Measurements from ENCODE around the gene KRTAP5-1. TPM values are rescaled to one million over a fixed set of nuclear protein-coding genes. Genes with fewer than 3 reads are reported as not detected.
"Not testable (repeated sequence)": the region's sequence is repeated elsewhere in the genome, so short reads cannot be mapped to it uniquely, and the experiment has no call there.

The KRTAP5-1 gene, protein sequence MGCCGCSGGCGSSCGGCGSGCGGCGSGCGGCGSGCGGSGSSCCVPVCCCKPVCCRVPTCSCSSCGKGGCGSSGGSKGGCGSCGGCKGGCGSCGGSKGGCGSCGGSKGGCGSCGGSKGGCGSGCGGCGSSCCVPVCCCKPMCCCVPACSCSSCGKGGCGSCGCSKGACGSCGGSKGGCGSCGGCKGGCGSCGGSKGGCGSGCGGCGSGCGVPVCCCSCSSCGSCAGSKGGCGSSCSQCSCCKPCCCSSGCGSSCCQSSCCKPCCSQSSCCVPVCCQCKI
- not detected for total RNA-seq (2021; fragmentation: NEBNext Ultra II Directional; extraction: Animal tissue kit (Norgen Biotek cat#: 25700))
- long read RNA-seq, result 0 reads

DNA sequence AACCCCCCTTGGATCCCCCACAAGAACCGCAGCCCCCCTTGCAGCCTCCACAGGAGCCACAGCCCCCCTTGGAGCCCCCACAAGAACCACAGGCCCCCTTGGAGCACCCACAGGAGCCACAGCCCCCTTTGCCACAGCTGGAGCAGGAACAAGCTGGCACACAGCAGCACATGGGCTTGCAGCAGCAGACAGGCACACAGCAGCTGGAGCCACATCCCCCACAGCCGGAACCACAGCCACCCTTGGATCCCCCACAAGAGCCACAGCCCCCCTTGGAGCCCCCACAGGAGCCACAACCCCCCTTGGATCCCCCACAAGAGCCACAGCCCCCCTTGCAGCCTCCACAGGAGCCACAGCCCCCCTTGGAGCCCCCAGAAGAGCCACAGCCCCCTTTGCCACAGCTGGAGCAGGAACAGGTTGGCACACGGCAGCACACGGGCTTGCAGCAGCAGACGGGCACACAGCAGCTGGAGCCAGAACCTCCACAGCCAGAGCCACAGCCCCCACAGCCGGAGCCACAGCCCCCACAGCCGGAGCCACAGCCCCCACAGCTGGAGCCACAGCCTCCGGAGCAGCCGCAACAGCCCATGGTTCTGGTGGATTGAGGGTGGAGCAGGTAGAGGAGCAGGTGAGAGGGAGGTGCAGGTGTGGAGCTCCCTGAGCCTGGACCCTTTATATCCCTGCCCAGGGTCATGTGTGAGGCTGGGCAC, at the start of gene KRTAP5-1:
KRTAP5-1 (minus strand) TSS at position 623 of the 710 bp plus-strand sequence; CDS start at position 589, 34 bp downstream.
- H3K4me1 Mint-ChIP-seq (ENCODE audit: low read depth); H3K4me3 Mint-ChIP-seq; DNase-seq; H3K36me3 Mint-ChIP-seq (ENCODE audit: low read depth); H3K9me3 Mint-ChIP-seq; H3K27ac Mint-ChIP-seq: not testable (repeated sequence)
- H3K27me3 Mint-ChIP-seq (ENCODE audit: insufficient read depth), result peaks cover 46% of the 10 kb centered on the region

DNA sequence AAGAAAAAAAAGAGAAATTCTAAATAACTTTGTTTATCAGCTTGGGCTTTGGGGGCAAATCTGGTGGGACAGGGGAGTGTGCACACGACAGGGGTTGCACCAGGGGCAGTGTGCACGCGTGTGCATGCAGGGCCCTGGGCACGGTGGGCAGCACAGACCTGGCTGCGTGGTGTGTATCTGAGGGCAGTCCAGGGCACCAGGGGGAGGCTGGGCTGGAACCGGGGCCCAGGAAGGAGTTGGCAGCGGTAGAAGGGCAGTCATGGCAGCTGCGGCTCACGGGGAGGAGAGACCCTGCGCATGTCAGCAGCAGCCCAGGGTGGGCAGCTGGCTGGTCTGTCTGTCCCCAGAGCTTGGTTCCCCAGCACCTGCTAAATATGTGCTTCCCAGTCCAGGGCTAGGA, 48.8 kb upstream of the KRTAP5-1 start:
- no peak overlapping the region for H3K4me3 Mint-ChIP-seq
- H3K4me1 Mint-ChIP-seq (ENCODE audit: low read depth), result no peaks in the 10 kb centered on the region
- H3K9me3 Mint-ChIP-seq, result no peaks in the 10 kb centered on the region
- H3K36me3 Mint-ChIP-seq (ENCODE audit: low read depth), result no peaks in the 10 kb centered on the region
- no peak overlapping the region for H3K27ac Mint-ChIP-seq
- no peak for DNase-seq
- TF ChIP-seq, protein P1, sequence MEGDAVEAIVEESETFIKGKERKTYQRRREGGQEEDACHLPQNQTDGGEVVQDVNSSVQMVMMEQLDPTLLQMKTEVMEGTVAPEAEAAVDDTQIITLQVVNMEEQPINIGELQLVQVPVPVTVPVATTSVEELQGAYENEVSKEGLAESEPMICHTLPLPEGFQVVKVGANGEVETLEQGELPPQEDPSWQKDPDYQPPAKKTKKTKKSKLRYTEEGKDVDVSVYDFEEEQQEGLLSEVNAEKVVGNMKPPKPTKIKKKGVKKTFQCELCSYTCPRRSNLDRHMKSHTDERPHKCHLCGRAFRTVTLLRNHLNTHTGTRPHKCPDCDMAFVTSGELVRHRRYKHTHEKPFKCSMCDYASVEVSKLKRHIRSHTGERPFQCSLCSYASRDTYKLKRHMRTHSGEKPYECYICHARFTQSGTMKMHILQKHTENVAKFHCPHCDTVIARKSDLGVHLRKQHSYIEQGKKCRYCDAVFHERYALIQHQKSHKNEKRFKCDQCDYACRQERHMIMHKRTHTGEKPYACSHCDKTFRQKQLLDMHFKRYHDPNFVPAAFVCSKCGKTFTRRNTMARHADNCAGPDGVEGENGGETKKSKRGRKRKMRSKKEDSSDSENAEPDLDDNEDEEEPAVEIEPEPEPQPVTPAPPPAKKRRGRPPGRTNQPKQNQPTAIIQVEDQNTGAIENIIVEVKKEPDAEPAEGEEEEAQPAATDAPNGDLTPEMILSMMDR (IDR thresholded peaks at IDR 0.05), result no peak
- H3K27me3 Mint-ChIP-seq (ENCODE audit: insufficient read depth), result peaks cover 49% of the 10 kb centered on the region

DNA sequence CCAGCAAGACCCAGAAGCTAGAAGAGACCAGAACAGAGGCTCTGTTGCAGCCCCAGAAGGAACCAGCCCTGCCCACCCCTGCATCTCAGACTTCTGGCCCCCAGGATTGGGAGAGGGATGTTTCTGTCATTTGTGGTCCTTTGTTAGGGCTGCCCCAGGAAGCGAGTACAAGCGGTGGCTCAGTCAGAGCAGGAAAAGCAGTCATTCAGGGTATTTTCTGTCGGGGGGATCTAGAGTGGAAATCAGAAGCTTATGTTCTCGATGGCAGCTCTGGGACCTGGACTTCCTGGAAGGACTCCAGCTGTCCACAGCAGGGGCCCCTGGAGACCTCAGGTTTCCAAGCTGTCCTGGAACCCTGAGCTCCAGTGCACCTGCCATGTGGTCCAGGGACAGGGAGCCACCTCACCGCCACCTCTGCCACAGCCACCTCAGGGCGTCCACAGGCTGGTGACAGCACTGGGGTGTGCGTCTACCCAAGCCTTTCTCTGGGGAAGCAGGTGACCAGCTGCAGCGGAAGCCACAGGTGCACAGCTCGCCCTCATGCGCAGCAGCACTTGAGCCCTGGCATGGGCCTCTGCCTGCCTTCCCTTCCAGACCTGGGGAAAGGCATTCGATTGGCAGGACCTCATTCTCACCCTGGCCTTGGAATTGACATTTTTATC, 47.1 kb upstream of the KRTAP5-1 start:
- H3K27ac Mint-ChIP-seq, result no peak overlapping the region
- TF ChIP-seq, protein P1 (IDR thresholded peaks at IDR 0.05), result no peak
- DNase-seq, result no peak
- peaks cover 51% of the 10 kb centered on the region for H3K27me3 Mint-ChIP-seq (ENCODE audit: insufficient read depth)
- H3K4me1 Mint-ChIP-seq (ENCODE audit: low read depth), result no peaks in the 10 kb centered on the region
- no peak overlapping the region for H3K4me3 Mint-ChIP-seq
- H3K36me3 Mint-ChIP-seq (ENCODE audit: low read depth), result no peaks in the 10 kb centered on the region
- H3K9me3 Mint-ChIP-seq, result no peaks in the 10 kb centered on the region

DNA sequence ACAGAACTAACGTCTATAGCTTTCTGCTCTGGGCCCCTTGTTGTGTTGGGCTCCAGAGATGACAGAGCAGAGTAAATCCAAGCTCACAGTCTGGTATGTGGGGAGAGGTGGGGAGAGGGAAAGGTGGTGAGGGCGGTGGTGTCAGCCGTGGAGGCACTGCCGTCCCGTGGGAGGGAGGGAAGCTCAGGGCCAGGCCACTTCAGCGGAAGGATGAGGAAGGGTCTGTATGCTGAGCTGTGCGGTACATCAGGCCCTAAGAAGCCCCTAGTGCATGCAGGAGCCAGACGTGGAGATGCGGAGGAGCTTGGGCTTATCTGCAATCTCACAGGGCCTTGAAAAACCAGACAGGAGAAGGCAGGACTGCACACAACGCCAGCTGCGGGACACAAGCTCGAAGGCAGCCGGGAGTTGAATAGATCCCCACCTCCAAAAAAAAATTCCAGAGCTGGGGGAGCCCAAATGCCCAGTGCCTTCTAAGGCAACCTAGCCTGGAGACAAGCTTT, 46.0 kb upstream of the KRTAP5-1 start:
- H3K4me3 Mint-ChIP-seq, result no peak overlapping the region

DNA sequence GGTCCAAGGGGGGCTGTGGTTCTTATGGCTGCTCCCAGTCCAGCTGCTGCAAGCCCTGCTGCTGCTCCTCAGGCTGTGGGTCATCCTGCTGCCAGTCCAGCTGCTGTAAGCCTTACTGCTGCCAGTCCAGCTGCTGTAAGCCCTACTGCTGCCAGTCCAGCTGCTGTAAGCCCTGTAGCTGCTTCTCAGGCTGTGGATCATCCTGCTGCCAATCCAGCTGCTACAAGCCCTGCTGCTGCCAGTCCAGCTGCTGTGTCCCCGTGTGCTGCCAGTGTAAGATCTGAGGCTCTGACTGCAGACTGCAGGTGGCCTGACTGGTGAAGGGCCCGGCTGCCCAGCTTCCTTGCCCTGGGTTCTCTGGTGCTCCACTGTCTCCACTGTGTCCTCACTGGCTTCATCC, 45.2 kb upstream of the KRTAP5-1 start:
- TF ChIP-seq, protein P1 (IDR thresholded peaks at IDR 0.05), result no peak
- Mint-ChIP-seq H3K27me3 (ENCODE audit: insufficient read depth) (peaks cover 61% of the 10 kb centered on the region), H3K4me3 (no peak overlapping the region), H3K27ac (no peak overlapping the region), H3K4me1 (ENCODE audit: low read depth) (no peaks in the 10 kb centered on the region), H3K36me3 (ENCODE audit: low read depth) (no peaks in the 10 kb centered on the region), H3K9me3 (no peaks in the 10 kb centered on the region)
- no peak for DNase-seq

More for the DNA sequence above, 46.0 kb upstream of the KRTAP5-1 start:
- Mint-ChIP-seq H3K9me3 (no peaks in the 10 kb centered on the region), H3K27ac (no peak overlapping the region), H3K36me3 (ENCODE audit: low read depth) (no peaks in the 10 kb centered on the region), H3K27me3 (ENCODE audit: insufficient read depth) (peaks cover 59% of the 10 kb centered on the region), H3K4me1 (ENCODE audit: low read depth) (no peaks in the 10 kb centered on the region)
- TF ChIP-seq, protein P1 (IDR thresholded peaks at IDR 0.05), result no peak
- DNase-seq, result no peak

All from HFFc6 (cell line).